Motor neuron (in vitro differentiated cells): ENCODE results near the gene QRFP. TPM values are rescaled to one million over a fixed set of nuclear protein-coding genes. Genes with fewer than 3 reads are reported as not detected.

Source experiments
- ATAC-seq, 8 experiments: fragments of 200-7000 bp; cut with Tn5 transposase; replicated peaks in 6 of 8; 2 replicates each; pipeline ENCODE4 v1.8.0; 2021; ENCODE audit warnings: mild to moderate bottlenecking in 8 of 8, moderate library complexity in 8 of 8
- H3K27ac ChIP-seq, 2 donors: fragments of 250-450 bp; sonication (Bioruptor Pico); 2 replicates each; pipeline ENCODE4 v1.9.0; 2021; ENCODE audit warnings: antibody characterized with exemption in 2 of 2, mild to moderate bottlenecking in 2 of 2, moderate library complexity in 1 of 2
- H3K4me1 ChIP-seq, 2 donors: fragments of 250-450 bp; sonication (Bioruptor Pico); replicated peaks in 1 of 2; 2 replicates each; pipeline ENCODE4 v1.6.1; 2021; ENCODE audit warnings: antibody characterized with exemption in 2 of 2, mild to moderate bottlenecking in 2 of 2, moderate library complexity in 1 of 2
- H3K4me3 ChIP-seq, 5 donors: fragments of 250-450 bp; sonication (Bioruptor Pico); 2 replicates each; pipeline ENCODE4 v1.9.0; 2021; ENCODE audit warnings: antibody characterized with exemption in 5 of 5, mild to moderate bottlenecking in 5 of 5, moderate library complexity in 4 of 5
- WGBS, 10 experiments: fragments of 450-650 bp; shearing (Covaris generic); methylation state at CpG; one replicate each; pipeline ENCODE4 v1.0.0; 2022; 5-methylcytosine and 5-hydroxymethylcytosine counted together
- in situ Hi-C, 9 experiments: fragments of 400-800 bp; cut with MboI; loops; one replicate each; pipeline ENCODE4 v1.15.0; 2021; ENCODE audit warnings: low sequenced_read_pairs in 9 of 9, low pct_unique_long_range_greater_than_20kb in 2 of 9; ENCODE audit not compliant: unreplicated experiment in 9 of 9
- total RNA-seq, 8 experiments: library from RNA; unstranded; fragments of 300-600 nt; gene quantifications; 2 replicates each; pipeline versions ENCODE4 v1.2.3 to v1.2.4, GENCODE V29; 2022

The QRFP gene
- total RNA-seq, 8 experiments from 2014 or later = 0.33 to 3.0 (median 0.66) TPM

DNA sequence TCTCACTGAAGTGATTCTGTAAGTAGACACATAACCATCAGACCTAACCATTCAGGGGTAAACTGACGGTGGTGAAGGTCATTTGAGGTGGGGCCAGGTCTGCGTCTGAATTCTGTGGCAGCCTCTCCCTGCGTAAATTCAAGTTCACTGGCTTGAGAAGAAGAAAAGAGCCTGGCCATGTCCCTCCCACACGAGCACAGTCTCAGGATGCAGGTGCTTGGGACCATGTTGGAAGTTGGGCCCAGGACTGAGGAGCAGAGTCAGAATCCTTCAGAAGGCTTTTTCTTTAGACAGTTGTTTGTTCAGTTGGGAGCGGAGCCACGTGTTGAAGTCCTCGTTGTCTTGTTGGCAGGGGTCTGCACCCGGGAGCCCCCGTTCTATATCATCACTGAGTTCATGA is 24.1 kb downstream of the QRFP start:
- no peak overlapping the region for H3K4me3 ChIP-seq
- ATAC-seq = peak in 3 of 8 experiments; percentile 28 to 59 (median 53)
- in situ Hi-C loops = loop anchor here in 5 of 9 experiments (25.0 kb wide), 4 partner anchors 110 to 165 kb away; no protein-coding TSS in a partner anchor
- 13 to 100% (median 88%) methylated on average over 3 to 8 of the region's 9 CpGs; no CpG with 5 or more reads in 1 of the 10 experiments for WGBS, 10 experiments
- no peaks in the 10 kb centered on the region for H3K4me1 ChIP-seq
- H3K27ac ChIP-seq = peak overlapping the region in 1 of 2 donors; percentile 56

DNA sequence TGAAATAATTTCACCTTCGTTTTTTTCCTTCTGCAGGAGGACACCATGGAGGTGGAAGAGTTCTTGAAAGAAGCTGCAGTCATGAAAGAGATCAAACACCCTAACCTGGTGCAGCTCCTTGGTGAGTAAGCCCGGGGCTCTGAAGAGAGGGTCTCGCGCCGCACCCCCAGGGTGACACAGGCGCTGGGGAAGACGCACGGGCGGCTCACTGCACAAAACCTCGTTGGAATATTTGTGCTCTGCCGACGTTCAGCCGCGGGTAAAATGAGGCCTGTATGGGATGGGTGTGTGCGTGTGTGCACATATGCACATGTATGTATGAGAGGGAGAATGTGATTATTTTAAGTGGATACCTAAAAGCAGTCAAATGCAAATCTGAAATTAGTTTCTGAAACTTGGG is 24.5 kb downstream of the QRFP start:
- peak overlapping the region in 1 of 2 donors; percentile 56 for H3K27ac ChIP-seq
- in situ Hi-C loops = loop anchor here in 5 of 9 experiments (25.0 kb wide), 4 partner anchors 110 to 165 kb away; no protein-coding TSS in a partner anchor
- 0 to 96% (median 29%) methylated on average over 1 to 14 of the region's 15 CpGs; no CpG with 5 or more reads in 3 of the 10 experiments for WGBS, 10 experiments
- ATAC-seq = peak in 3 of 8 experiments; percentile 93 to 96 (median 94)
- no peak overlapping the region for H3K4me3 ChIP-seq
- H3K4me1 ChIP-seq = no peaks in the 10 kb centered on the region

DNA sequence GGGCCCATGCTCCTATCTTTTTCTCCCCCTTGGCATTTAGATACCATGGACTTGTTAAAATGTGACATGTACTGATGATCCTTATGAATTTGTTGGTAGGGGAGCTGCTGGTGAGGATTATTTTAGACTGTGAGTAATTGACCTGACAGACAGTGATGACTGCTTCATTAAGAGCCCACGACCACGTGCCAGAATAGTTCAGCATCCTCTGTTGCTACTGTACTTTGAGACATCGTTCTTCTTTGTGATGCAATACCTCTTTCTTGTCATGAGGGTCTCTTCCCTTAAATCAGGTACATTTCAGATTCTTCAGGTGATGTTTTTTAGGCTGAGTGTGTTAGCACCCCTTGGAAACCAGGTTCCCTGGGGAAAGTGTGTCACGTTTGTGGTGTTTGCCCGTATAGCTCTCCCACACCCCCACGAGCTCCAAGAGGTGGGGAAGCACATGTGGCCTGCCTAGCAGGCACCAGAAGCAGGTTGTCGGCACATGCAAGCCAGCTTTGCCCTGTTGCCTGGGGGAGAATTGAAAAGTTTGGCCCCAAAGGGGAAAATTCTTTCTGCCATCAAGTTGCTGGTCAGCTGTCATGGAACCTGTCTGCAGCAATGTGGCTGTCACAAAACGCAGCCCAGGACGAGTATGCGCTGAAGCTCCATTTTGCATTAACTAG is 25.1 kb downstream of the QRFP start:
- Histone ChIP-seq H3K4me1 (no peaks in the 10 kb centered on the region), H3K4me3 (no peak overlapping the region), H3K27ac (peak overlapping the region in 1 of 2 donors; percentile 51)
- in situ Hi-C loops = loop anchor here in 5 of 9 experiments (25.0 kb wide), 4 partner anchors 109 to 166 kb away; no protein-coding TSS in a partner anchor
- peak in 1 of 8 experiments; percentile 29 for ATAC-seq
- WGBS, 10 experiments = 30 to 100% (median 83%) methylated on average over 1 to 6 of the region's 10 CpGs; no CpG with 5 or more reads in 4 of the 10 experiments

DNA sequence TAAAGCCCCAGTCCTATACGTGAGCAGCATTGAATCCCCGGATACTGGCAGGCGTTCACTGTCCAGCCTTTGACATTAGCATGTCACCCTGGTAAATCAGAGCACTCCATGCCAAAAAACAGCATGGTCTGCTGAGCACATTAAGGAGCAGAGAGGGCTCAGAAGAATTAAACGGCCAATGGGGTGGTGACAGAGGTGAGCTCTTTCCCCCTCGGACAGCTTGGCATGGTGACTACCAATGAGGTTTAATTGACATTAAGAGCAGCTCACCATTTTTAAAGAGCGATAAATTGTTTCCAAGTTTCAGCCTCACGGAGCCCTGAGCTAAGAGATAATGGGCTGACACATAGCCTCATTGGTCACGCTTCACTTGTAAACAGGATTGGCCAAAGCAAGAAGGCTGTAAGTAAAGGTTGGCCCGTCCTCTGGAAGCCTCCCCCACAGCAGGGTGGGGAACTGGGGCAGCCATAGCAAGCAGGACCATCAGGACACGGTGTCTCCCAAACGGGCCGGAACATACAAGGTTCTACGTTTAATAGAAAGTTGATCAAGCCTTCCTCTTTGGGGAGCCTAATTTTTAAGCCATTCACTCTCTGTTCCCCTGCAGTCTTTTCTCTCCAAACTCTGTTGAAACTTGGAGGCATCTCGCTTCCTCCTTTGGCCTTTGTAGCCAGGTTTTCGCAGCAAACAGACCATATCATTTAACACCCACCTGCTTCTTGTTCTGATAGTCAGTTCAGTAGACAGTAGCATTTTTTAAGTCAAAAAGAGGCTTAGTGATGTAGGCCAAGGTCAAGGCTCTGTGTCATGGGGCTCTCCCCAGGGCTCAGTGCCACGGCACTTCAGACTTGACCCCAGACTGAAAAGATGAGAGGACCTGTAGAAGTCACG is 25.9 kb downstream of the QRFP start:
- Histone ChIP-seq H3K4me1 (no peaks in the 10 kb centered on the region), H3K4me3 (no peak overlapping the region), H3K27ac (peak overlapping the region in 1 of 2 donors; percentile 48)
- 69 to 100% (median 85%) methylated on average over 2 to 12 of the region's 17 CpGs; no CpG with 5 or more reads in 1 of the 10 experiments for WGBS, 10 experiments
- in situ Hi-C loops = loop anchor here in 5 of 9 experiments (25.0 kb wide), 4 partner anchors 108 to 167 kb away; no protein-coding TSS in a partner anchor
- ATAC-seq = no peak

DNA sequence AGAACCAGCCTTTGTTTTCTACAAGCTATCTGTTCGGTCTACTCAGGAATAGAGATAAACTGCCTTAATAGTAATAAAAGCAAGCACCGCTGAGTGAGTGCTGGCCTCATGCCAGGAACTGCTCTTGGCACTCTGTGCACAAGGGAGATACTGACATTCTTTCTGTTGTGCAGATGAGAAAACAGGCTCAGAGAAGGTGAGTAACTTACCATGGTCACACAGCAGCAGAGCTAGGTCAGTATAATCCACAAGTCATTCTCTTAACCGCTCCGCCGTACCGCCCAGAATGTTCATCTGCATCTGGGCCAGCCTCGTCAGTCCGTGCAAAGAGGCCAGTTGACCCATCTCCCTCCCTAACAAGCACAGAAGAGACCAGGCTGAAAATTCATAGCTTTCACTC is 27.4 kb downstream of the QRFP start:
- 40 to 100% (median 74%) methylated on average over 2 to 8 of the region's 8 CpGs; no CpG with 5 or more reads in 3 of the 10 experiments for WGBS, 10 experiments
- H3K4me1 ChIP-seq = no peaks in the 10 kb centered on the region
- in situ Hi-C loops = loop anchor here in 6 of 9 experiments (10.0 to 25.0 kb wide), 6 partner anchors 104 to 176 kb away; no protein-coding TSS in a partner anchor
- no peak overlapping the region for H3K4me3 ChIP-seq
- ATAC-seq = no peak
- no peak overlapping the region for H3K27ac ChIP-seq

DNA sequence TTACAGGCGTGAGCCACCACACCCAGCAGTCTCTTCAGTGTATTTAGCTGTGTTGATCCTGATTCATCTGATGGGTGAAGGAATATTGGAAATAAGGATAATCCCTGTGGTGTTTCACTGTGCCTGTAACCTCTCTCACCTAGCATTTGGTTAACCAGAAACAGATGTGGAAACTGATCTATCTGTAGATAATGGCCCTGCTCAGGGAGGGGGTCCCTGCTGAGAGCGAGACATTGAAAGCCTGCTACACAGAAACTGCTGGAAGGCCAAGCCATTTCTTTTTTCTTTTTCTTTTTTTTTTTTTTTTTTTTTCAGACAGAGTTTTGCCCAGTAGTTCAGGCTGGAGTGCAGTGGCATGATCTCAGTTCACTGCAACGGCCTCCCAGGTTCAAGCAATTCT is 28.4 kb downstream of the QRFP start:
- peaks cover 0 to 2% of the 10 kb centered on the region in 2 donors for H3K4me1 ChIP-seq
- WGBS, 10 experiments = 71 to 100% (median 95%) methylated on average over 1 to 3 of the region's 3 CpGs; no CpG with 5 or more reads in 2 of the 10 experiments
- peak overlapping the region in 1 of 2 donors; percentile 58 for H3K27ac ChIP-seq
- no peak overlapping the region for H3K4me3 ChIP-seq
- ATAC-seq = no peak
- in situ Hi-C loops = loop anchor here in 6 of 9 experiments (10.0 to 25.0 kb wide), 6 partner anchors 103 to 177 kb away; no protein-coding TSS in a partner anchor

DNA sequence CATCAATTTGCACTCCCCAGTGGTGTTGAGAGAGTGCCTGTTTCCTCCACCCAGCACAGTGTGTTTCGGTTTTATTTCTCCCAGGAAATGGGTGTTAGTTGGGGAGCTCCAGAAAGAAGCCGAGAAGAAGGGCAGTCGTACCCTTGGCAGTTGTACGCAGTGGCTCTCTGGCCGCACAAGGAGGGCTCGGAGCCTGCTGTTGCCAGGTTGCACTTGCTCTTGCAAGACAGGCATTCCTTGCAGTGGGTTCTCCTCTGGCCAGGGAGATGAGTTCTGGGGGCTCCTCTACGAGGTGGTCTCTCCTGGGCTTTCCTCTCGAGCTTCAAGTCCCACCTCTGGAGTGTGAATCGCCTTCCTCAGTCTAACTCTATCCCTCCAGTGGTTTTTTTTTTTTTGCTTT is 29.1 kb downstream of the QRFP start:
- WGBS, 10 experiments = 0 to 100% (median 92%) methylated on average over 1 to 6 of the region's 9 CpGs; no CpG with 5 or more reads in 3 of the 10 experiments
- peaks cover 0 to 3% of the 10 kb centered on the region in 2 donors for H3K4me1 ChIP-seq
- no peak for ATAC-seq
- in situ Hi-C loops = loop anchor here in 6 of 9 experiments (10.0 to 25.0 kb wide), 6 partner anchors 103 to 177 kb away; no protein-coding TSS in a partner anchor
- H3K4me3 ChIP-seq = no peak overlapping the region
- H3K27ac ChIP-seq = peak overlapping the region in 1 of 2 donors; percentile 34

DNA sequence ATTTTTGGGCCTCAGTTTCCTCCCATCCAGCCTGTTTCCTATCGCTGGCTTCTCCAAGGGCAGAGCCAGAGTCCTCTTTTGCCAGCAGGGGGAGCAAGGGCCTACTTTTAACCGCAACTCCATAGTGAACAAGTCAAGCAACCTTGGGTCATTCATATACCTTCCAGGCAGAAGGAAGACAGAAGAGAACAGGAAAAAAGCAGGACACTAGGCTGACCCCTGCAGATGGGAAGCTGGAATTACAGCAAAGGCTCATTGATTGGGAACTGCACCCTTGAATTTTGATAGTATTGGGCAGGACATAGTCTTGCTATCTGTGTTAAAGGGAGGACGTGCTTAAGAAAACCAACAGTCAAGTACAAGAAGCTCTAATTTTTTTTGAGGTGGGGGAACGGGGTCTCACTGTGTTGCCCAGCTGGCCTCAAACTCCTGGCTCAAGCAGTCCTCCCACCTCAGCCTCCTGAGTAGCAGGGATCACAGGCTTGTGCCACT is 30.1 kb downstream of the QRFP start:
- Histone ChIP-seq H3K4me1 (peaks cover 0 to 3% of the 10 kb centered on the region in 2 donors), H3K4me3 (no peak overlapping the region), H3K27ac (peak overlapping the region in 1 of 2 donors; percentile 8)
- in situ Hi-C loops = loop anchor here in 6 of 9 experiments (10.0 to 25.0 kb wide), 6 partner anchors 102 to 178 kb away; no protein-coding TSS in a partner anchor
- 0 to 100% (median 40%) methylated on average over 1 to 4 of the region's 4 CpGs; no CpG with 5 or more reads in 2 of the 10 experiments for WGBS, 10 experiments
- peak; percentile 90 to 97 (median 94) for ATAC-seq

DNA sequence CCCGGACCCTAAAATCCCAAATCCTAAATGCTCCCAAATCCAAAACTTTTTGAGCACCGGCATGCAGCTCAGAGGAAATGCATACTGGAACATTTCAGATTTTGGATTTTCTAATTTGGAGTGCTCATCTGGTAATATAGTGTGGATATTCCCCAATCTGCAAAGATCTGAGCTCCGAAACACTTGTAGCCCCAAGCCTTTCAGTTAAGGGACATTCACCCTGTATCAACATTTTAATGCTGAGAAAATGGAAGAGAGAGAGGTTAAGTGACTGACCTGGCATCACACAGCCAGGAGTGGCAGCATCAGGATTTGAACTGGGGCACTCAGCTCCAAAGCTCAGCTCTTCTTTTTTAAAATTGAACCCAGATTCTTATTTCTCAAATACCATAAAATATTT is 30.7 kb downstream of the QRFP start:
- in situ Hi-C loops = loop anchor here in 6 of 9 experiments (10.0 to 25.0 kb wide), 6 partner anchors 101 to 179 kb away; no protein-coding TSS in a partner anchor
- WGBS, 10 experiments = 95 to 100% (median 100%) methylated on average over 1 to 3 of the region's 3 CpGs; no CpG with 5 or more reads in 3 of the 10 experiments
- no peak for ATAC-seq
- peak overlapping the region in 1 of 2 donors; percentile 60 for H3K27ac ChIP-seq
- H3K4me3 ChIP-seq = no peak overlapping the region
- H3K4me1 ChIP-seq = peaks cover 0 to 3% of the 10 kb centered on the region in 2 donors

DNA sequence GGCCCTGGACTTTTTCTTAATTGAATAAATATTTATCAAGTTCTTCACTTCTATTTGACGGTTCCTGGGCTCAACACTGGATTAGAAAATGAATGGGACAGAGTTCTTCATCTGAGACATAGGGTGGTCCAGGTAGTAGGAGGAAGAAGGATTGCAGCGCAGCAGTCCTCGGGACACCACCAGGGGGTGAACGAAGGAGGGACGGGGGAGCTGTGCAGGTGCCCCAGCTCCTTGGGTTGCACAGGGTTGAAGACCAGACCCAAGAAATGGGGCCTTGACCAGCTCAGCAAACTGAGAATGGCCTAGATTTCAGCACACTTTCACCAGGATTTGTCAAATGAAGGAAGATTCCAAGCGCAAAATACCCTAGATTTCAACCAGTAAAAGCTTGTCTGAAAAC is 32.1 kb downstream of the QRFP start:
- H3K4me1 ChIP-seq = peaks cover 0 to 3% of the 10 kb centered on the region in 2 donors
- H3K27ac ChIP-seq = peak overlapping the region; percentile 32 to 43
- ATAC-seq = no peak
- H3K4me3 ChIP-seq = no peak overlapping the region
- in situ Hi-C loops = loop anchor here in 6 of 9 experiments (10.0 to 25.0 kb wide), 6 partner anchors 100 to 180 kb away; no protein-coding TSS in a partner anchor
- WGBS, 10 experiments = 20 to 100% (median 87%) methylated on average over 1 to 6 of the region's 6 CpGs

DNA sequence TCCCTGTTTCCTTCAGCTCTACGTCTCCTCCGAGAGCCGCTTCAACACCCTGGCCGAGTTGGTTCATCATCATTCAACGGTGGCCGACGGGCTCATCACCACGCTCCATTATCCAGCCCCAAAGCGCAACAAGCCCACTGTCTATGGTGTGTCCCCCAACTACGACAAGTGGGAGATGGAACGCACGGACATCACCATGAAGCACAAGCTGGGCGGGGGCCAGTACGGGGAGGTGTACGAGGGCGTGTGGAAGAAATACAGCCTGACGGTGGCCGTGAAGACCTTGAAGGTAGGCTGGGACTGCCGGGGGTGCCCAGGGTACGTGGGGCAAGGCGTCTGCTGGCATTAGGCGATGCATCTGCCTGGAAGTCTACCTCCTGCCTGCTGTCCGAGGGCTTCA is 33.9 kb downstream of the QRFP start:
- peaks cover 3 to 11% of the 10 kb centered on the region in 2 donors for H3K4me1 ChIP-seq
- in situ Hi-C loops = loop anchor here in 6 of 9 experiments (10.0 to 25.0 kb wide), 6 partner anchors 98 to 182 kb away; no protein-coding TSS in a partner anchor
- WGBS, 10 experiments = 87 to 100% (median 93%) methylated on average over 1 to 6 of the region's 23 CpGs; no CpG with 5 or more reads in 4 of the 10 experiments
- ATAC-seq = no peak
- no peak overlapping the region for H3K4me3 ChIP-seq
- H3K27ac ChIP-seq = peak overlapping the region; percentile 11 to 48

DNA sequence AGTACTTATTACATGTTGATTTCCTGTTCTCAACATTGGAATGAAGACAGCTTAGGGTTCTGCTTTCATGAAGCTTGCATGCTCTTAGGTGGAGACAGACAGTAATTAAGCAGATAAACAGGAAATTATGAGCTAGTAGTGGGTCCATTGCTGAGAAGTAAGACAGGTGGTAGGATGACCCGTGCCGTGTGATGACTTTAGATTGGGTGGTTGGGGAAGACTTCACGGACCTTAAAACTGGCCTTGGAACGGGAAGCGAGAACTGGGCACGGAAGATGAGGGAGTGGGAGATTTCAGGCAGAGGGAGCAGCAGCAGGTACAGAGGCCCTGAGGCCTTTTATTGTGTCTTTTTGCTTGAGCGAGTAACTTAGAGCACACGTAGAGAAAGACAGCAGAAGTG is 34.4 kb downstream of the QRFP start:
- H3K27ac ChIP-seq = peak overlapping the region; percentile 11 to 25

More for the DNA sequence above, 34.4 kb downstream of the QRFP start:
- Histone ChIP-seq H3K4me3 (no peak overlapping the region), H3K4me1 (peaks cover 3 to 15% of the 10 kb centered on the region in 2 donors)
- in situ Hi-C loops = loop anchor here in 6 of 9 experiments (10.0 to 25.0 kb wide), 6 partner anchors 97 to 183 kb away; no protein-coding TSS in a partner anchor
- WGBS, 10 experiments = 79 to 100% (median 87%) methylated on average over 2 to 8 of the region's 8 CpGs; no CpG with 5 or more reads in 1 of the 10 experiments
- ATAC-seq = no peak
